ENCODE measurements around the gene SLC5A10.

DNA sequence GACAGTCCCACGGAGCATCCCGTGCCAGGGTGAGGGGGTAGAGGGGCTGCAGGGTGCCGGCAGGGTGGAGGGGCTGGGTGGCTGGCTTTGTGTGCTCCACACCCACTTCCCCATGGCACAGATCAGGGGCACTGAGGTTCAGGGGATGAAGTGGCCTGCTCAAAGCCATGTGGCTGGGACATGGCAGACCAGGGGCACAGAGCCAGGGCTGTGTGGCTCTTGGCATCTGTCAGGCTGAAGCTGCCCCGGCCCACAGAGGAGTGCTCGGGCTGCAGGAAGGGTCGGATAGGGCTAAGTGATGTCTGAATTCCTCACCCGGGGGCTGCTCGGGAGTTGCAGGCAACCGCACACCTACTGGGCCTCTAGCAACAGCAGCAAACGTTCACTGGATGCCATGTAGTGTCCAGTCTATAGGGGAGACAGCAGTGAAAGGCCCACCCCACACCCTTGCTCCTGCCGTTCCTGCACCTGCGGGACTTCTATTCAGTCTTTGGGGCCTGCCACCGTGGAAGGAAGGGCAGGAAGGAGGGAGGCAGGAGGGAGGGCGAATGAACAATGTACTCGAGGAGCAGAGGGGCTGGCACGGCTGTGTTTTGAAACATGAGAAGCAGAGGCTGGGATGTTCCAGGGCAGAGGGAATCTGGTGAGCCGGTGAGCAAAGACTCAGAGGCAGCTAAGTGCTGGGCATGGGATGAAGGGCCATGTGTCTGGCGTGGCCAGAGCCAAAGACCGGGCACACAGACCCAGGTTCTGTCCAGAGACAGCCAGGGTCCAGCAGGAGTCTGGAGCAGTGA lies 15.1 kb downstream of the SLC5A10 start:
- no peak for TF ChIP-seq RAD21 (IDR thresholded peaks at IDR 0.05)
- TF ChIP-seq, protein P1, sequence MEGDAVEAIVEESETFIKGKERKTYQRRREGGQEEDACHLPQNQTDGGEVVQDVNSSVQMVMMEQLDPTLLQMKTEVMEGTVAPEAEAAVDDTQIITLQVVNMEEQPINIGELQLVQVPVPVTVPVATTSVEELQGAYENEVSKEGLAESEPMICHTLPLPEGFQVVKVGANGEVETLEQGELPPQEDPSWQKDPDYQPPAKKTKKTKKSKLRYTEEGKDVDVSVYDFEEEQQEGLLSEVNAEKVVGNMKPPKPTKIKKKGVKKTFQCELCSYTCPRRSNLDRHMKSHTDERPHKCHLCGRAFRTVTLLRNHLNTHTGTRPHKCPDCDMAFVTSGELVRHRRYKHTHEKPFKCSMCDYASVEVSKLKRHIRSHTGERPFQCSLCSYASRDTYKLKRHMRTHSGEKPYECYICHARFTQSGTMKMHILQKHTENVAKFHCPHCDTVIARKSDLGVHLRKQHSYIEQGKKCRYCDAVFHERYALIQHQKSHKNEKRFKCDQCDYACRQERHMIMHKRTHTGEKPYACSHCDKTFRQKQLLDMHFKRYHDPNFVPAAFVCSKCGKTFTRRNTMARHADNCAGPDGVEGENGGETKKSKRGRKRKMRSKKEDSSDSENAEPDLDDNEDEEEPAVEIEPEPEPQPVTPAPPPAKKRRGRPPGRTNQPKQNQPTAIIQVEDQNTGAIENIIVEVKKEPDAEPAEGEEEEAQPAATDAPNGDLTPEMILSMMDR (IDR thresholded peaks at IDR 0.05; ENCODE audit: low read depth, low read length, missing input control): no peak
- TF ChIP-seq GABPA (IDR thresholded peaks at IDR 0.05 in 1 of 2, conservative IDR thresholded peaks at IDR 0.05 in 1 of 2): no peak
- TF ChIP-seq TAF1 (conservative IDR thresholded peaks at IDR 0.05): no peak
- TF ChIP-seq SP1 (IDR thresholded peaks at IDR 0.05): no peak
- TF ChIP-seq HNF4G (IDR thresholded peaks at IDR 0.05): no peak
- TF ChIP-seq REST (IDR thresholded peaks at IDR 0.05): no peak
- TF ChIP-seq, protein P2, sequence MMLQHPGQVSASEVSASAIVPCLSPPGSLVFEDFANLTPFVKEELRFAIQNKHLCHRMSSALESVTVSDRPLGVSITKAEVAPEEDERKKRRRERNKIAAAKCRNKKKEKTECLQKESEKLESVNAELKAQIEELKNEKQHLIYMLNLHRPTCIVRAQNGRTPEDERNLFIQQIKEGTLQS (IDR thresholded peaks at IDR 0.05): no peak
- TF ChIP-seq MAX (IDR thresholded peaks at IDR 0.05): no peak

All from liver (tissue), 3 donors.